OCI-LY1 (cell line): ENCODE results near the gene KRT16.

Experiments
- CTCF ChIP-seq: fragments of 200-600 bp; sonication (generic), shearing (Covaris generic); IDR thresholded peaks from 2 replicates; pipeline ENCODE4 v1.5.1; 2017; ENCODE audit warnings: mild to moderate bottlenecking, antibody characterized with exemption, low read length, moderate library complexity, mixed read lengths
- EZH2 ChIP-seq: fragments of 200-600 bp; sonication (generic), shearing (Covaris generic); IDR thresholded peaks from 2 replicates; pipeline ENCODE4 v1.8.0; 2017; ENCODE audit warnings: borderline replicate concordance, mixed run types, mild to moderate bottlenecking, antibody characterized with exemption, low read length, moderate library complexity, mixed read lengths

GRCh38 chr17:41580244-41580575 is 32.4 kb downstream of the KRT16 start:
- TF ChIP-seq CTCF: no peak
- TF ChIP-seq EZH2: no peak
